Measurements from ENCODE around the gene GPR160. TPM values are rescaled to one million over a fixed set of nuclear protein-coding genes. Genes with fewer than 3 reads are reported as not detected.

Gene GPR160
- total and polyA plus RNA-seq, 10 of the 15 experiments (the other 5 are each of a cell fraction or from before 2014, with no cell fraction given), result 1.2 to 57.7 (median 30.9) TPM

DNA sequence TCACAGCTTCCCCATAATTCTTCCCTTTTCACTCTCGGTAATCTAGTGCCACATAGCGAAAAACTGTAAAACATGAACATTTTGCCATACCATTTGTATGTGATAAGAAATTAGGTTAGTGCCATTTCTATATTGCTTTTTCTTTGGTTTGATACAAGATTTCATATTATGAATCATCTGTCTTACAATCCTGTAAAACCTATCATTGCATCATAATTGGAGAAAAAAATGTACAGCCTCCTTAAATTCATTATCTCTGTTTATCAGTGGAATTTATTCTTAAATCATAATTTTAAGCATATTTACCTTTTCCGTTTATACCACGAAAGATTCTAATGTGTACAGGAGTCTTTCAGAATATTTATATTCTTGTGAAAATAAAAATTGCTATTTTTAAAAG lies 47.4 kb upstream of the GPR160 start:
- H3K27me3 ChIP-seq (replicated peaks in 1 of 2; ENCODE audit: control insufficient read depth in 2 of 2, insufficient read depth in 2 of 2, low read length in 1 of 2), result no peaks in the 10 kb centered on the region
- RAD21 ChIA-PET (ENCODE audit: unreplicated experiment), result interaction anchor here (1.1 kb wide), 1 partner anchor 60 kb away, joined by 3 read pairs; no protein-coding TSS in a partner anchor
- FAIRE-seq (no peak), ATAC-seq (no peak), DNase-seq (ENCODE audit: low read depth, low spot score) (no peak)
- in situ Hi-C loops (cut with MboI), result no loop called here
- no peaks in the 10 kb centered on the region for H3K9me3 ChIP-seq (replicated peaks; ENCODE audit: control insufficient read depth, insufficient read depth, low read length)
- BruUV-seq (replicated peaks), result no TSS peak
- no peaks in the 10 kb centered on the region; the same call in 1 of the 2 replicates for H4K20me1 ChIP-seq (ENCODE audit: control insufficient read depth, insufficient read depth)
- no peak overlapping the region for H3K4me2 ChIP-seq (ENCODE audit: control insufficient read depth, insufficient read depth)
- peaks cover 11 to 29% of the 10 kb centered on the region in 2 experiments for H3K36me3 ChIP-seq (ENCODE audit: control insufficient read depth in 2 of 2, insufficient read depth in 2 of 2, low read length in 1 of 2)
- intact Hi-C loops (cut with micrococcal nuclease; ENCODE audit: unreplicated experiment), result no loop called here
- 86% methylated on average over 4 of the region's 4 CpGs for WGBS (ENCODE audit: insufficient coverage, insufficient replicate concordance, low lambda C conversion rate, missing lambda C conversion rate)
- TF ChIP-seq ASH2L (IDR thresholded peaks at IDR 0.05; ENCODE audit: borderline replicate concordance, low read depth) (no peak), SPI1 (IDR thresholded peaks at IDR 0.05; ENCODE audit: borderline replicate concordance, insufficient read depth, low read depth, low read length) (no peak), POLR2AphosphoS5 (IDR thresholded peaks at IDR 0.05; ENCODE audit: low read length) (no peak)
- TF ChIP-seq, protein P1, sequence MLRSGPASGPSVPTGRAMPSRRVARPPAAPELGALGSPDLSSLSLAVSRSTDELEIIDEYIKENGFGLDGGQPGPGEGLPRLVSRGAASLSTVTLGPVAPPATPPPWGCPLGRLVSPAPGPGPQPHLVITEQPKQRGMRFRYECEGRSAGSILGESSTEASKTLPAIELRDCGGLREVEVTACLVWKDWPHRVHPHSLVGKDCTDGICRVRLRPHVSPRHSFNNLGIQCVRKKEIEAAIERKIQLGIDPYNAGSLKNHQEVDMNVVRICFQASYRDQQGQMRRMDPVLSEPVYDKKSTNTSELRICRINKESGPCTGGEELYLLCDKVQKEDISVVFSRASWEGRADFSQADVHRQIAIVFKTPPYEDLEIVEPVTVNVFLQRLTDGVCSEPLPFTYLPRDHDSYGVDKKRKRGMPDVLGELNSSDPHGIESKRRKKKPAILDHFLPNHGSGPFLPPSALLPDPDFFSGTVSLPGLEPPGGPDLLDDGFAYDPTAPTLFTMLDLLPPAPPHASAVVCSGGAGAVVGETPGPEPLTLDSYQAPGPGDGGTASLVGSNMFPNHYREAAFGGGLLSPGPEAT (IDR thresholded peaks at IDR 0.05; ENCODE audit: low read depth), result no peak
- H3K27ac ChIP-seq (ENCODE audit: control insufficient read depth, insufficient read depth), result no peak overlapping the region
- no peaks in the 10 kb centered on the region for H3K4me1 ChIP-seq (ENCODE audit: control insufficient read depth, insufficient read depth, low read length)
- CTCF ChIA-PET, result interaction anchor here (0.7 to 1.2 kb wide), 2 partner anchors 29 to 126 kb away, joined by 3 read pairs; no protein-coding TSS in a partner anchor
- no peak overlapping the region for H3K9ac ChIP-seq (ENCODE audit: control insufficient read depth, insufficient read depth, low read length)
- H3K4me3 ChIP-seq, result no peak overlapping the region
- SMC1A ChIA-PET (ENCODE audit: uncharacterized antibody, unreplicated experiment), result interaction anchor here (5.3 kb wide), 1 partner anchor 13 kb away, joined by 22 read pairs; no protein-coding TSS in a partner anchor
- no peaks in the 10 kb centered on the region for H3K79me2 ChIP-seq (ENCODE audit: control insufficient read depth, insufficient read depth, low read length)
- POLR2A ChIA-PET, result no interaction called here
- no peak overlapping the region for H2AFZ ChIP-seq (ENCODE audit: control insufficient read depth, low read depth, low read length)

DNA sequence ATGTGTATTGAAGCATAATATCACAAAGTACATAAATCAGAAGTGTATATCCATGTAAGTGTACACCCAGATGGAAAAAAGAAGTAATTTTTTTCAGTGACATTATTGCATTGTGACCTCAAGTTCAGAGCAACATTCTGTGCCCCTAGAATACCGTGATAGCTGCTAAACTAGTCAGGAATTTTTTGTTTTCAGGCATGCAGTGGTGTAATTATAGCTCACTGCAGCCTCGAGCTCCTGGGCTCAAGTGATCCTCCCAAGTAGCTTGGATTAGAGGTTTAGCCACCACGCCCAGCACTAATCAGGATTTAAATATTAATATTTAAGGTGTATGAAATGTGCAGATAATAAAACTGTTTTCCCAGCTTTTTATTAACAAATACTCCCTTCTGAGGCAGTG lies 45.6 kb upstream of the GPR160 start:
- RAD21 ChIA-PET (ENCODE audit: unreplicated experiment), result no interaction called here
- TF ChIP-seq BMI1 (IDR thresholded peaks at IDR 0.05; ENCODE audit: borderline replicate concordance) (no peak), SPI1 (IDR thresholded peaks at IDR 0.05; ENCODE audit: borderline replicate concordance, insufficient read depth, low read depth, low read length) (no peak), ZNF622 (IDR thresholded peaks at IDR 0.05) (no peak), POU2F2 (IDR thresholded peaks at IDR 0.05; ENCODE audit: borderline replicate concordance, low read depth, low read length) (no peak), MTA3 (IDR thresholded peaks at IDR 0.05; ENCODE audit: borderline replicate concordance, low read length) (no peak), POLR2AphosphoS2 (IDR thresholded peaks at IDR 0.05; ENCODE audit: low read depth, low read length) (no peak), CHD4 (IDR thresholded peaks at IDR 0.05) (no peak)
- TF ChIP-seq, protein P2, sequence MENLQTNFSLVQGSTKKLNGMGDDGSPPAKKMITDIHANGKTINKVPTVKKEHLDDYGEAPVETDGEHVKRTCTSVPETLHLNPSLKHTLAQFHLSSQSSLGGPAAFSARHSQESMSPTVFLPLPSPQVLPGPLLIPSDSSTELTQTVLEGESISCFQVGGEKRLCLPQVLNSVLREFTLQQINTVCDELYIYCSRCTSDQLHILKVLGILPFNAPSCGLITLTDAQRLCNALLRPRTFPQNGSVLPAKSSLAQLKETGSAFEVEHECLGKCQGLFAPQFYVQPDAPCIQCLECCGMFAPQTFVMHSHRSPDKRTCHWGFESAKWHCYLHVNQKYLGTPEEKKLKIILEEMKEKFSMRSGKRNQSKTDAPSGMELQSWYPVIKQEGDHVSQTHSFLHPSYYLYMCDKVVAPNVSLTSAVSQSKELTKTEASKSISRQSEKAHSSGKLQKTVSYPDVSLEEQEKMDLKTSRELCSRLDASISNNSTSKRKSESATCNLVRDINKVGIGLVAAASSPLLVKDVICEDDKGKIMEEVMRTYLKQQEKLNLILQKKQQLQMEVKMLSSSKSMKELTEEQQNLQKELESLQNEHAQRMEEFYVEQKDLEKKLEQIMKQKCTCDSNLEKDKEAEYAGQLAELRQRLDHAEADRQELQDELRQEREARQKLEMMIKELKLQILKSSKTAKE (IDR thresholded peaks at IDR 0.05; ENCODE audit: low read depth, poor library complexity, severe bottlenecking), result no peak
- TF ChIP-seq, protein P3, sequence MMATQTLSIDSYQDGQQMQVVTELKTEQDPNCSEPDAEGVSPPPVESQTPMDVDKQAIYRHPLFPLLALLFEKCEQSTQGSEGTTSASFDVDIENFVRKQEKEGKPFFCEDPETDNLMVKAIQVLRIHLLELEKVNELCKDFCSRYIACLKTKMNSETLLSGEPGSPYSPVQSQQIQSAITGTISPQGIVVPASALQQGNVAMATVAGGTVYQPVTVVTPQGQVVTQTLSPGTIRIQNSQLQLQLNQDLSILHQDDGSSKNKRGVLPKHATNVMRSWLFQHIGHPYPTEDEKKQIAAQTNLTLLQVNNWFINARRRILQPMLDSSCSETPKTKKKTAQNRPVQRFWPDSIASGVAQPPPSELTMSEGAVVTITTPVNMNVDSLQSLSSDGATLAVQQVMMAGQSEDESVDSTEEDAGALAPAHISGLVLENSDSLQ (IDR thresholded peaks at IDR 0.05), result no peak

More for the DNA sequence above, 45.6 kb upstream of the GPR160 start:
- intact Hi-C loops (cut with micrococcal nuclease; ENCODE audit: unreplicated experiment), result no loop called here
- no peak for DNase-seq (ENCODE audit: low read depth, low spot score)
- no TSS peak for BruUV-seq (replicated peaks)
- POLR2A ChIA-PET, result interaction anchor here (0.6 kb wide), 1 partner anchor 29 kb away, joined by 3 read pairs; no protein-coding TSS in a partner anchor
- H2AFZ ChIP-seq (ENCODE audit: control insufficient read depth, low read depth, low read length), result no peak overlapping the region
- CTCF ChIA-PET, result no interaction called here
- WGBS (ENCODE audit: insufficient coverage, insufficient replicate concordance, low lambda C conversion rate, missing lambda C conversion rate), result 78% methylated on average over 3 of the region's 3 CpGs
- no peaks in the 10 kb centered on the region for H3K79me2 ChIP-seq (ENCODE audit: control insufficient read depth, insufficient read depth, low read length)
- no peaks in the 10 kb centered on the region for H3K27me3 ChIP-seq (replicated peaks in 1 of 2; ENCODE audit: control insufficient read depth in 2 of 2, insufficient read depth in 2 of 2, low read length in 1 of 2)
- in situ Hi-C loops (cut with MboI), result no loop called here
- no peaks in the 10 kb centered on the region for H3K9me3 ChIP-seq (replicated peaks; ENCODE audit: control insufficient read depth, insufficient read depth, low read length)
- peaks cover 8 to 38% of the 10 kb centered on the region in 2 experiments; a peak in 3 of 4 replicates for H3K36me3 ChIP-seq (ENCODE audit: control insufficient read depth in 2 of 2, insufficient read depth in 2 of 2, low read length in 1 of 2)
- no peaks in the 10 kb centered on the region; the same call in 1 of the 2 replicates for H4K20me1 ChIP-seq (ENCODE audit: control insufficient read depth, insufficient read depth)
- no peak for FAIRE-seq
- no peak overlapping the region for H3K27ac ChIP-seq (ENCODE audit: control insufficient read depth, insufficient read depth)
- SMC1A ChIA-PET (ENCODE audit: uncharacterized antibody, unreplicated experiment), result interaction anchor here (0.8 to 1.2 kb wide), 2 partner anchors 9 to 10 kb away, joined by 3 read pairs; no protein-coding TSS in a partner anchor
- H3K4me1 ChIP-seq (ENCODE audit: control insufficient read depth, insufficient read depth, low read length), result no peaks in the 10 kb centered on the region
- no peak overlapping the region for H3K4me2 ChIP-seq (ENCODE audit: control insufficient read depth, insufficient read depth)
- ATAC-seq, result no peak
- no peak overlapping the region for H3K9ac ChIP-seq (ENCODE audit: control insufficient read depth, insufficient read depth, low read length)
- no peak overlapping the region for H3K4me3 ChIP-seq
